Tibial artery (tissue), 4 donors: ENCODE measurements around the gene CES3.
A peak's percentile ranks its signal among the peaks of the same experiment; 100 is the strongest.

ENCODE experiments used
- DNase-seq, 2 donors: peaks; one replicate each; pipeline ENCODE4 v3.0.0-alpha.2; 2019
- H3K27ac ChIP-seq, 2 donors: fragments of 200-600 bp; sonication (generic) in 1 of 2; 1 replicate in 1 of 2; 2 replicates in 1 of 2; pipeline ENCODE4 v1.5.1; 2018 to 2019; ENCODE audit warnings: mild to moderate bottlenecking in 1 of 2
- H3K27me3 ChIP-seq, 2 donors: fragments of 200-600 bp; sonication (generic) in 1 of 2; one replicate each; pipeline versions ENCODE4 v1.5.1 to v1.6.0; 2016 to 2019
- H3K36me3 ChIP-seq, 3 donors: fragments of 200-600 bp; sonication (generic) in 2 of 3; one replicate each; pipeline ENCODE4 v1.5.1; 2016 to 2019; ENCODE audit warnings: mild to moderate bottlenecking in 2 of 3
- H3K4me1 ChIP-seq, 4 donors: fragments of 200-600 bp; sonication (generic) in 2 of 4; 1 replicate in 3 of 4; 2 replicates in 1 of 4; pipeline ENCODE4 v1.5.1; 2016 to 2019
- H3K4me3 ChIP-seq, 2 donors: fragments of 200-600 bp; sonication (generic) in 1 of 2; 1 replicate in 1 of 2; 2 replicates in 1 of 2; pipeline ENCODE4 v1.5.1; 2018 to 2019; ENCODE audit warnings: mild to moderate bottlenecking in 2 of 2
- H3K9me3 ChIP-seq, 3 donors: fragments of 200-600 bp; sonication (generic) in 1 of 3; one replicate each; pipeline ENCODE4 v1.5.1; 2016 to 2019
- intact Hi-C: fragments of 100-400 bp; cut with DNase I; formaldehyde crosslinking; loops from one replicate; pipeline ENCODE4 v1.15.0; 2023; ENCODE audit warnings: low total_unique reads
- TF ChIP-seq, protein P1 (sequence below), 2 experiments: fragments of 200-600 bp in 1 of 2; fragments of 450-650 bp in 1 of 2; IDR thresholded peaks; one replicate each; pipeline ENCODE4 v1.5.1; 2017 to 2019; ENCODE audit warnings: antibody characterized with exemption in 2 of 2, mild to moderate bottlenecking in 1 of 2, moderate library complexity in 1 of 2

Gene CES3

DNA sequence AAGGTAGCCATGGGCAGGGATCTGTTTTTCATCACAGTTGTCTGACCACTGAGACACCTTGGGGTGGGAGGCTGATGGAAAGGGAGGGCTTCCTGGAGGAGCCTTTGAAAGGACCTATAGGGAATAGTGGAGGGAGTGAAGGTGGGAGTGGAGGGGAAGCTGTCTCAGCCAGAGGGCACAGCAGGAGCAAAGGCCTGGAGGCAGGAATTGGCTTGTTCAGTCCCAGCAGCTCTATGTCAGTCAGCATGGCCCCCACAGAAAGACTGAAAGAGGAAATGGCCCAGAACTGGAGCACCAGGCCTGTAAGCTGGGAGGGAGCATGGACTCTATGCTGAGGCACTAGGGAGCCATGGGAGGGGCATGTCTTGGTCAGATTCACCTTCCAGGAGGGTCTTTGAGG lies 55.1 kb downstream of the CES3 start:
- Histone ChIP-seq H3K4me3 (no peak overlapping the region), H3K27ac (no peak overlapping the region), H3K27me3 (no peaks in the 10 kb centered on the region), H3K36me3 (no peaks in the 10 kb centered on the region), H3K9me3 (no peaks in the 10 kb centered on the region), H3K4me1 (peaks cover 0 to 28% (median 18%) of the 10 kb centered on the region in 4 donors)
- DNase-seq = peak in 1 of 2 donors; percentile 34
- intact Hi-C loops = loop anchor here (5.0 kb wide), 1 partner anchor 141 kb away; the partner anchor contains the start of genes FBXL8 and TRADD
- TF ChIP-seq, protein P1, sequence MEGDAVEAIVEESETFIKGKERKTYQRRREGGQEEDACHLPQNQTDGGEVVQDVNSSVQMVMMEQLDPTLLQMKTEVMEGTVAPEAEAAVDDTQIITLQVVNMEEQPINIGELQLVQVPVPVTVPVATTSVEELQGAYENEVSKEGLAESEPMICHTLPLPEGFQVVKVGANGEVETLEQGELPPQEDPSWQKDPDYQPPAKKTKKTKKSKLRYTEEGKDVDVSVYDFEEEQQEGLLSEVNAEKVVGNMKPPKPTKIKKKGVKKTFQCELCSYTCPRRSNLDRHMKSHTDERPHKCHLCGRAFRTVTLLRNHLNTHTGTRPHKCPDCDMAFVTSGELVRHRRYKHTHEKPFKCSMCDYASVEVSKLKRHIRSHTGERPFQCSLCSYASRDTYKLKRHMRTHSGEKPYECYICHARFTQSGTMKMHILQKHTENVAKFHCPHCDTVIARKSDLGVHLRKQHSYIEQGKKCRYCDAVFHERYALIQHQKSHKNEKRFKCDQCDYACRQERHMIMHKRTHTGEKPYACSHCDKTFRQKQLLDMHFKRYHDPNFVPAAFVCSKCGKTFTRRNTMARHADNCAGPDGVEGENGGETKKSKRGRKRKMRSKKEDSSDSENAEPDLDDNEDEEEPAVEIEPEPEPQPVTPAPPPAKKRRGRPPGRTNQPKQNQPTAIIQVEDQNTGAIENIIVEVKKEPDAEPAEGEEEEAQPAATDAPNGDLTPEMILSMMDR (IDR thresholded peaks at IDR 0.05) = no peak

GRCh38 chr16:67016681-67017420 lies 55.8 kb downstream of the CES3 start:
- peak in 1 of 2 donors; percentile 53 for DNase-seq
- TF ChIP-seq, protein P1 (IDR thresholded peaks at IDR 0.05) = no peak
- H3K9me3 ChIP-seq = no peaks in the 10 kb centered on the region
- no peaks in the 10 kb centered on the region for H3K27me3 ChIP-seq
- H3K4me3 ChIP-seq = no peak overlapping the region
- H3K27ac ChIP-seq = no peak overlapping the region
- peaks cover 0 to 28% (median 18%) of the 10 kb centered on the region in 4 donors for H3K4me1 ChIP-seq
- intact Hi-C loops = loop anchor here (5.0 kb wide), 1 partner anchor 140 kb away; the partner anchor contains the start of genes FBXL8 and TRADD
- H3K36me3 ChIP-seq = no peaks in the 10 kb centered on the region

DNA sequence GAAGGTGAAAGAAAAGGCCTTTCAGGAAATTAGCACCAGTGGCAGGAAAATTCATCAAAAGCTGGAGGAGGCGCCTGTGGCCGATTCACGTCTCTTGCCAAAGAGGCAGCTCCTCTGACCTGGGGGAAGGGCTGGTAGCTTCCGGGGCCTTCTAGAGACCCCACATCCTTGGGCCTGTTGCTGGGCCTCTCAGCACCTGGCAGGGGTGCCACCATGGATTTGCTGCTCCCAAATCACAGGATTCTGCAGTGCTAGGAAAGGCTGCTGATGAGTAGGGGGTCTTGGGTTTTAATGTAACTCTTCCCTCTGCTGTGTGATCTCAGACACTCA lies 56.3 kb downstream of the CES3 start:
- Histone ChIP-seq H3K36me3 (no peaks in the 10 kb centered on the region), H3K27ac (no peak overlapping the region), H3K27me3 (no peaks in the 10 kb centered on the region), H3K4me3 (no peak overlapping the region), H3K4me1 (peaks cover 0 to 28% (median 18%) of the 10 kb centered on the region in 4 donors), H3K9me3 (no peaks in the 10 kb centered on the region)
- intact Hi-C loops = loop anchor here (5.0 kb wide), 1 partner anchor 140 kb away; the partner anchor contains the start of genes FBXL8 and TRADD
- TF ChIP-seq, protein P1 (IDR thresholded peaks at IDR 0.05) = no peak
- DNase-seq = no peak

- intact Hi-C loops = loop anchor here (5.0 kb wide), 1 partner anchor 139 kb away; the partner anchor contains the start of genes FBXL8 and TRADD
- H3K4me1 ChIP-seq = peaks cover 0 to 25% (median 18%) of the 10 kb centered on the region in 4 donors
- H3K9me3 ChIP-seq = no peaks in the 10 kb centered on the region
- TF ChIP-seq, protein P1 (IDR thresholded peaks at IDR 0.05) = peak; percentile 45 to 63
- H3K36me3 ChIP-seq = no peaks in the 10 kb centered on the region
- H3K27me3 ChIP-seq = no peaks in the 10 kb centered on the region
- H3K27ac ChIP-seq = no peak overlapping the region
- peak; percentile 55 to 74 for DNase-seq
- no peak overlapping the region for H3K4me3 ChIP-seq
Measured at GRCh38 chr16:67017810-67018488, 56.9 kb downstream of the CES3 start.

- Histone ChIP-seq H3K9me3 (no peaks in the 10 kb centered on the region), H3K4me1 (peaks cover 0 to 12% (median 8%) of the 10 kb centered on the region in 4 donors), H3K36me3 (no peaks in the 10 kb centered on the region), H3K27me3 (no peaks in the 10 kb centered on the region), H3K27ac (no peak overlapping the region), H3K4me3 (no peak overlapping the region)
- peak in 1 of 2 donors; percentile 16 for DNase-seq
- TF ChIP-seq, protein P1 (IDR thresholded peaks at IDR 0.05) = no peak
- intact Hi-C loops = loop anchor here (5.0 kb wide), 1 partner anchor 138 kb away; the partner anchor contains the start of genes FBXL8 and TRADD
Measured at GRCh38 chr16:67019171-67019570, 58.1 kb downstream of the CES3 start.
